Measurements from ENCODE around the gene ZNF497.

The ZNF497 gene

DNA sequence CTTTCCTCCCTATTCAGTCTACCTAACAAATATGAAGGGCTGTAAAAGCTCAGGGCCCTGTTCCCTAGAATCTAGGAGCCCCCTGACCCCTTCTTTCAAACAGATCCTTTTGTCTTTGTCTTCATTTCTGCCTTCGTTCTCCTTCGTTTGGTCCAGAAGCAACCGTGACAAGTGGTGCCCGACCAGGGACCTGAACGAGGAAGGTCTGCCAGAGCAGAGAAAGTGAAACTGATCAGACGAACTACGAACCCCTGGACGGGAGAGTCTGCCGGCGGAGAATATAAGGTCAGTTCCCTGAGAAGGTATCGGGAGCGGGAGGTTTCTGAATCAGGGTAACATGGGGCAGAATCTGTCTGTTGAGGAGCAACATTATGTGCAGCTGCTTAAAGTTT is 56.6 kb downstream of the ZNF497 start:
- no peak for DNase-seq

DNA sequence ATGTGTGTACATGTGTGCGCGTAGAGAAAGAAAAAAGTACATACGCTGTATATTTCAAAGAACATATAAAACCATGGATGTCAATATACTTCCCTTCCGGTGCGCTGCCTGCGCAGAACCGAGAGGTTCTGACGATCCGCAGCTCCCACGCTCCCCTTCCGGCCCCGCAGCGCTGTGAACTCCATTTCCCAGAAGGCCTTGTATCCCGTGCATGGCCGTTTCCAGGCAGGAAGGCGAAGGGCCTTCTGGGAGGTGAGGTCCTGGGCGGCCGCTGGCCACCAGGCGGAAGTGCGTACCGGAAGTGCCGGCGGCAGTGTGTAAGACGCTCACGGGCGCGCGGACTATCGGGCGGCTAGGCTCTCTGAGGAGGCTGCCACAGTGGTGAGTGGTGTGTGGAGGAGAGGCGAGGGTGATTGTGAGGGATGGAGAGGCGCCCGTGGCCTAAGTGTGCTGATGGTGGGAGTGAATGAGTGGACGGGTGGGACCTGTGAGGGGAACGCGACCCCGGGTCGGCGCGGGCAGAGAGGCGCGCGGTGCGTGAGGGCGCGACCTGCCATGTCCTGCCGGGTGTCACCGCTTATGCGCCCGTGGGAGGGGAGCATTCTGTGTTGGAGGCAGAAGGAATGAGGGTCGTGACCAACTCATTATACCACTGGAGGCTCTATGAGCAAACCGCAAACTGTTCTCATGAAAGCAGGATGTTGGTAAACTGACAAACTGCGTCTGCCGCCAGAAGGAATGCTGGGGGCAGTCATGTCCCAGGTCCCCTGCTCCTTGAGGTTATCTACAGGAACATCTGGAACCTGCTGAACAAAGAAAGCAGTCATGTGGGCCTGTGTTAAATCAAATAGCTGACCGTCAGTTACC is 57.3 kb downstream of the ZNF497 start, which contains the start of gene ERVK3-1:
Gene ERVK3-1 (plus strand): TSS at position 313 of the 867 bp plus-strand sequence. CDS start 6,792 bp downstream, outside the sequence.
- peak; percentile 90 to 98 for DNase-seq

DNA sequence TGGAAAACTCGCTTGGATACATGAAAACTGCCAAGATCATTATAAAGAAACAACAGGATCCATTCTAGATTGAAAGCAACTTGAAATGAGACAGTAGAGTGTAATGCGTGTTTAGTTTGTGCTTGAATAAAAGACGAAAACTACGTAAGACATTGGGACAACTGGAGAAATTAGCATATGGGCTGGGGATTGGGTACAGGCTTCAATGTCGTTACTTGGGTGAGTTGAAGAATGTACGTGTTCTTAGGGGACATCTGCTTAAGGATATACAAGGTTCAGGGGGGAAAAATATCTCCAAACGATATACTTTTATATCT is 57.8 kb downstream of the ZNF497 start:
- no peak for DNase-seq
